ENCODE results near the gene RAB21. TPM values are rescaled to one million over a fixed set of nuclear protein-coding genes. Genes with fewer than 3 reads are reported as not detected.
A peak's percentile ranks its signal among the peaks of the same experiment; 100 is the strongest.

The RAB21 gene
- total and polyA plus RNA-seq, 2 of the 4 experiments (the other 2 are of a cell fraction) = 13.8 to 15.0 TPM

GRCh38 chr12:71846322-71846940 is 91.8 kb downstream of the RAB21 start (continued):
- no peak for TF ChIP-seq RCOR1 (IDR thresholded peaks at IDR 0.05; ENCODE audit: insufficient replicate concordance, low read length)
- no peak for TF ChIP-seq RFX5 (IDR thresholded peaks at IDR 0.05; ENCODE audit: low read depth, low read length)
- no peak for TF ChIP-seq CHD1 (IDR thresholded peaks at IDR 0.05; ENCODE audit: low read depth, low read length)
- TF ChIP-seq POLR2A (IDR thresholded peaks at IDR 0.05; ENCODE audit: low read depth, low read length) = no peak
- no peak for TF ChIP-seq NFE2L2 (IDR thresholded peaks at IDR 0.05; ENCODE audit: low read depth, low read length)
- no peak for TF ChIP-seq MAZ (IDR thresholded peaks at IDR 0.05; ENCODE audit: borderline replicate concordance, low read depth, low read length)
- peak; percentile 46 for TF ChIP-seq RAD21 (IDR thresholded peaks at IDR 0.05; ENCODE audit: low read length)
- TF ChIP-seq FOS (IDR thresholded peaks at IDR 0.05; ENCODE audit: low read depth, low read length) = no peak

DNA sequence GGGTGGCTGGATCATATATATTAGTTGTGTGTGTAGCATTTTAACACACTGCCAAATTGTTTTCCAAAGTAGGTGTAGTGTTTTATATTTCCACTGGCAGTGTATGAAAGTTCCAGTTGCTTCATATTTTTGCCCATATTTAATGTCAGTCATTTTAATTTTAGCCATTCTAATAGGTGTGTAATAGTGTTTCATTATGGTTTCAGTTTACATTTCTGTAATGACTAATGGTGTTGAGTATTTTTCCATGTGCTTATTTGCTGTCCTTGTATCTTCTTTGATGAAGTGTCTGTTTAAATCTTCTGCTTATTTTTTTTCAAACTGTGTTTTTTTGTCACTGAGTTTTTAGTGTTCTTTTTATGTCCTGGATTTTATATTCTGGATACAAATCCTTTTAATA is 93.5 kb downstream of the RAB21 start:
- no peak for DNase-seq
- Histone ChIP-seq H3K56ac (ENCODE audit: extremely low read depth, insufficient read depth, low read length) (no peak overlapping the region), H4K8ac (ENCODE audit: low read depth in 2 of 2, low read length in 2 of 2) (no peak overlapping the region), H3K9me1 (ENCODE audit: insufficient read depth, low read length) (no peaks in the 10 kb centered on the region), H4K91ac (ENCODE audit: insufficient read depth, low read depth, low read length) (no peak overlapping the region), H3K4me1 (ENCODE audit: control insufficient read depth, insufficient read depth, low read length) (no peaks in the 10 kb centered on the region), H2AFZ (replicated peaks; ENCODE audit: low read length, poor library complexity) (no peak overlapping the region), H3K36me3 (ENCODE audit: control insufficient read depth, insufficient read depth, low read length) (peaks cover 4% of the 10 kb centered on the region; the same call in 1 of the 2 replicates), H2BK5ac (ENCODE audit: low read depth, low read length, poor library complexity, severe bottlenecking) (no peak overlapping the region), H2BK120ac (ENCODE audit: low read depth, low read length) (no peak overlapping the region), H3K14ac (replicated peaks; ENCODE audit: low read depth, low read length) (no peak overlapping the region), H3K18ac (ENCODE audit: low read depth, low read length) (no peak overlapping the region), H3K4ac (ENCODE audit: low read depth, low read length) (no peak overlapping the region), H2AK9ac (replicated peaks; ENCODE audit: low read depth, low read length, poor library complexity) (no peak overlapping the region), H2BK15ac (ENCODE audit: low read depth, low read length) (no peak overlapping the region), H3K4me2 (ENCODE audit: low read depth, low read length) (no peak overlapping the region), H2AK5ac (ENCODE audit: low read depth, low read length) (no peak overlapping the region), H3K9ac (ENCODE audit: low read depth, low read length) (no peak overlapping the region), H4K5ac (ENCODE audit: low read depth, low read length) (no peak overlapping the region), H3K23ac (ENCODE audit: low read depth, low read length) (no peak overlapping the region), H3K27ac (ENCODE audit: insufficient read depth, low read length) (no peak overlapping the region), H4K20me1 (ENCODE audit: insufficient read depth, low read length) (peaks cover 11% of the 10 kb centered on the region; the same call in 1 of the 2 replicates), H3K4me3 (ENCODE audit: insufficient read depth, low read depth, low read length) (no peak overlapping the region), H3K9me3 (ENCODE audit: control insufficient read depth, insufficient read depth, low read length) (no peaks in the 10 kb centered on the region), H2BK20ac (ENCODE audit: low read depth, low read length) (no peak overlapping the region), H3K79me1 (ENCODE audit: low read depth in 1 of 2, low read length in 2 of 2) (peaks cover 20 to 46% of the 10 kb centered on the region in 2 experiments), H3K27me3 (ENCODE audit: control insufficient read depth, insufficient read depth, low read length) (no peaks in the 10 kb centered on the region)
- ATAC-seq (ENCODE audit: low read depth) = no peak
- dilution Hi-C loops (cut with HindIII; ENCODE audit: low sequenced_read_pairs, unreplicated experiment) (no loop called here), in situ Hi-C loops (cut with MboI; ENCODE audit: low sequenced_read_pairs) (no loop called here), intact Hi-C loops (cut with micrococcal nuclease) (loop anchor here (2.0 kb wide), 1 partner anchor 17 kb away; no protein-coding TSS in a partner anchor)
- BruUV-seq (replicated peaks) = no TSS peak
- no peak for TF ChIP-seq CEBPB (IDR thresholded peaks at IDR 0.05; ENCODE audit: low read depth, low read length)
- TF ChIP-seq BHLHE40 (IDR thresholded peaks at IDR 0.05; ENCODE audit: low read depth, low read length) = no peak
- no peak for TF ChIP-seq POLR2A (IDR thresholded peaks at IDR 0.05; ENCODE audit: low read depth, low read length)
- no peak for TF ChIP-seq CHD1 (IDR thresholded peaks at IDR 0.05; ENCODE audit: low read depth, low read length)
- TF ChIP-seq MAZ (IDR thresholded peaks at IDR 0.05; ENCODE audit: borderline replicate concordance, low read depth, low read length) = no peak
- TF ChIP-seq MXI1 (IDR thresholded peaks at IDR 0.05; ENCODE audit: borderline replicate concordance, low read depth, low read length) = no peak
- ChIA-PET CTCF (no interaction called here), POLR2A (ENCODE audit: unreplicated experiment) (no interaction called here)

All from IMR-90 (cell line).